Peyer's patch (tissue), 4 donors: Measurements from ENCODE around the gene ADTRP.

Experiments
- POLR2A ChIP-seq, 2 donors: fragments of 450-650 bp; IDR thresholded peaks; one replicate each; pipeline ENCODE4 v1.5.1; 2017; ENCODE audit warnings: antibody characterized with exemption in 2 of 2, mild to moderate bottlenecking in 2 of 2, moderate library complexity in 2 of 2
- TF ChIP-seq, protein P1 (sequence below), 6 experiments: fragments of 450-650 bp in 4 of 6; fragments of 200-600 bp in 2 of 6; sonication (generic) in 1 of 6; IDR thresholded peaks; one replicate each; pipeline ENCODE4 v1.5.1; 2017 to 2019; ENCODE audit warnings: antibody characterized with exemption in 6 of 6, mild to moderate bottlenecking in 3 of 6, moderate library complexity in 1 of 6

DNA sequence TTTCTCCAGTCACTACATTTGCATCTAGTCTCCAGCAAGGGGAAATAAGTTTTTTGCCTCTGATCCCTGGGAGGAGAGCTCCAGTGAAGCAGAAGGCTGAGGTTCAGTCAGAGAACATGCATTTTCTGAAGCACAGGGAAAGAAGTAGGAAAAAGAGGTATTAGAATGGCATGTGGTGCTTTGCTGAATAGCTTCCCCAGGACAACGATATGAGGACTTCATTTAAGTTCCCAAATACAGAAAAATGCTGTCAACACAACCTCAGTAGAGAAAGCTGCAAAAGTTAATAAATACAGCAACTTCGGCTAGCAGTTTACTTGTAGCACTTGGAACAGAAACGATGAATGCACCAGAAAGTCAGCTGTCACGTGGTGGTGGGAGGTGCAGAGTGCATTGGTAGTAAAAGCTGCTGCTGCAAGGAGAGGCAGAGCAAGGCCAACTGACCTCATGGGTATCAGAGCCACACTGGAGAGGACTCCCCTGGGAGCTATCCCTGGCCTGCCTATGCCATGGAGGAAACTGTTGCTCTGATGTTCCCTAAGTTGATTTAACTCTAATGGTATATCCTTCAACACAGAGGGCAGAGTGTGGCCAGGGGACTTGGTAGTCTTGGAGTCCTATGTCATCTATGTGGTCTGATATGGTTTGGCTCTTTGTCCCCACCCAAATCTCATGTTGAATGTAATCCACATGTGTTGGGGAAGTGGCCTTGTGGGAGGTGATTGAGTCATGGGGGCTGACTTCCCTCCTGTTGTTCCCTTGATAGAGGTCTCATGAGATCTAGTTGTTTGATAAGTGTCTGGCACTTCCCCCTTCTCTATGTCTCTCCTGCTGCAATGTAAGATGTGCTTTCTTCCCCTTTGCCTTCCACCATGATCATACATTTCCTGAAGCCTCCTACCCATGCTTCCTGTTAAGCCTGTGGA, 85.9 kb downstream of the ADTRP start:
- no peak for TF ChIP-seq POLR2A (IDR thresholded peaks at IDR 0.05)
- TF ChIP-seq, protein P1, sequence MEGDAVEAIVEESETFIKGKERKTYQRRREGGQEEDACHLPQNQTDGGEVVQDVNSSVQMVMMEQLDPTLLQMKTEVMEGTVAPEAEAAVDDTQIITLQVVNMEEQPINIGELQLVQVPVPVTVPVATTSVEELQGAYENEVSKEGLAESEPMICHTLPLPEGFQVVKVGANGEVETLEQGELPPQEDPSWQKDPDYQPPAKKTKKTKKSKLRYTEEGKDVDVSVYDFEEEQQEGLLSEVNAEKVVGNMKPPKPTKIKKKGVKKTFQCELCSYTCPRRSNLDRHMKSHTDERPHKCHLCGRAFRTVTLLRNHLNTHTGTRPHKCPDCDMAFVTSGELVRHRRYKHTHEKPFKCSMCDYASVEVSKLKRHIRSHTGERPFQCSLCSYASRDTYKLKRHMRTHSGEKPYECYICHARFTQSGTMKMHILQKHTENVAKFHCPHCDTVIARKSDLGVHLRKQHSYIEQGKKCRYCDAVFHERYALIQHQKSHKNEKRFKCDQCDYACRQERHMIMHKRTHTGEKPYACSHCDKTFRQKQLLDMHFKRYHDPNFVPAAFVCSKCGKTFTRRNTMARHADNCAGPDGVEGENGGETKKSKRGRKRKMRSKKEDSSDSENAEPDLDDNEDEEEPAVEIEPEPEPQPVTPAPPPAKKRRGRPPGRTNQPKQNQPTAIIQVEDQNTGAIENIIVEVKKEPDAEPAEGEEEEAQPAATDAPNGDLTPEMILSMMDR (IDR thresholded peaks at IDR 0.05) = no peak
